Panc1 (cell line): ENCODE data around the gene CDHR4.

Experiments
- CTCF ChIP-seq: fragments of 450-650 bp; IDR thresholded peaks from 2 replicates; pipeline ENCODE4 v1.5.1; 2017; ENCODE audit warnings: mild to moderate bottlenecking
- POLR2AphosphoS5 ChIP-seq: IDR thresholded peaks from 2 replicates; pipeline ENCODE4 v1.6.1; 2012; ENCODE audit warnings: mild to moderate bottlenecking, low read depth, low read length, moderate library complexity
- TCF7L2 ChIP-seq: IDR thresholded peaks from 2 replicates; pipeline ENCODE4 v1.6.1; 2011; ENCODE audit warnings: mild to moderate bottlenecking, low read depth, low read length, inconsistent platforms
- TF ChIP-seq, protein P1 (sequence below), 2 experiments: IDR thresholded peaks; 2 replicates each; pipeline ENCODE4 v1.6.1; 2011 to 2012; ENCODE audit warnings: low read depth in 2 of 2, control low read depth in 1 of 2, low read length in 1 of 2, mild to moderate bottlenecking in 1 of 2, moderate library complexity in 1 of 2; ENCODE audit not compliant: insufficient read depth in 1 of 2

GRCh38 chr3:49799105-49799504, 568 bp downstream of the CDHR4 start:
- TF ChIP-seq CTCF: no peak
- no peak for TF ChIP-seq POLR2AphosphoS5
- TF ChIP-seq, protein P1, sequence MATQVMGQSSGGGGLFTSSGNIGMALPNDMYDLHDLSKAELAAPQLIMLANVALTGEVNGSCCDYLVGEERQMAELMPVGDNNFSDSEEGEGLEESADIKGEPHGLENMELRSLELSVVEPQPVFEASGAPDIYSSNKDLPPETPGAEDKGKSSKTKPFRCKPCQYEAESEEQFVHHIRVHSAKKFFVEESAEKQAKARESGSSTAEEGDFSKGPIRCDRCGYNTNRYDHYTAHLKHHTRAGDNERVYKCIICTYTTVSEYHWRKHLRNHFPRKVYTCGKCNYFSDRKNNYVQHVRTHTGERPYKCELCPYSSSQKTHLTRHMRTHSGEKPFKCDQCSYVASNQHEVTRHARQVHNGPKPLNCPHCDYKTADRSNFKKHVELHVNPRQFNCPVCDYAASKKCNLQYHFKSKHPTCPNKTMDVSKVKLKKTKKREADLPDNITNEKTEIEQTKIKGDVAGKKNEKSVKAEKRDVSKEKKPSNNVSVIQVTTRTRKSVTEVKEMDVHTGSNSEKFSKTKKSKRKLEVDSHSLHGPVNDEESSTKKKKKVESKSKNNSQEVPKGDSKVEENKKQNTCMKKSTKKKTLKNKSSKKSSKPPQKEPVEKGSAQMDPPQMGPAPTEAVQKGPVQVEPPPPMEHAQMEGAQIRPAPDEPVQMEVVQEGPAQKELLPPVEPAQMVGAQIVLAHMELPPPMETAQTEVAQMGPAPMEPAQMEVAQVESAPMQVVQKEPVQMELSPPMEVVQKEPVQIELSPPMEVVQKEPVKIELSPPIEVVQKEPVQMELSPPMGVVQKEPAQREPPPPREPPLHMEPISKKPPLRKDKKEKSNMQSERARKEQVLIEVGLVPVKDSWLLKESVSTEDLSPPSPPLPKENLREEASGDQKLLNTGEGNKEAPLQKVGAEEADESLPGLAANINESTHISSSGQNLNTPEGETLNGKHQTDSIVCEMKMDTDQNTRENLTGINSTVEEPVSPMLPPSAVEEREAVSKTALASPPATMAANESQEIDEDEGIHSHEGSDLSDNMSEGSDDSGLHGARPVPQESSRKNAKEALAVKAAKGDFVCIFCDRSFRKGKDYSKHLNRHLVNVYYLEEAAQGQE (IDR thresholded peaks at IDR 0.05; ENCODE audit: insufficient read depth in 1 of 2, low read depth in 2 of 2, low read length in 1 of 2): no peak
- TF ChIP-seq TCF7L2: no peak
